A549 (cell line): ENCODE data around the gene OR4D9. TPM values are rescaled to one million over a fixed set of nuclear protein-coding genes. Genes with fewer than 3 reads are reported as not detected.

ENCODE experiments used
- ATAC-seq, 2 experiments: fragments of 200-7000 bp in 1 of 2; fragments of >200 bp in 1 of 2; cut with Nextera tagmentation in 1 of 2; cut with Tn5 transposase in 1 of 2; 3 replicates each; pipeline versions ENCODE4 v1.8.0 to v1.9.1; 2018 to 2020; ENCODE audit warnings: mild to moderate bottlenecking in 1 of 2, moderate library complexity in 1 of 2
- CTCF ChIA-PET: fragments of 300-600 bp; sonication (Branson Sonifier 250); formaldehyde crosslinking; extraction: SDS; loops from one replicate; lab custom pipeline; 2021; ENCODE audit warnings: antibody characterized with exemption, inconsistent platforms; lab: Yijun Ruan, JAX
- POLR2A ChIA-PET: fragments of 350-600 bp; formaldehyde crosslinking; extraction: SDS; loops from one replicate; lab custom pipeline; 2021; ENCODE audit warnings: antibody characterized with exemption, inconsistent platforms; lab: Yijun Ruan, JAX
- DNase-seq, 2 experiments: peaks; one replicate each; pipeline versions ENCODE4 v3.0.0 to v3.0.0-alpha.2; 2011 to 2016; ENCODE audit warnings: low read depth in 1 of 2, low spot score in 1 of 2
- FAIRE-seq: peaks from 2 replicates; lab custom pipeline; 2011; peaks lifted over from hg19 to GRCh38; lab: Jason Lieb, UNC
- H3K27ac ChIP-seq, 2 experiments: fragments of >200 bp; sonication (Bioruptor Twin); formaldehyde crosslinking; 3 replicates each; pipeline ENCODE4 v1.5.1; 2016 to 2017
- H3K4me1 ChIP-seq: fragments of >200 bp; sonication (Bioruptor Twin); formaldehyde crosslinking; 3 replicates; pipeline ENCODE4 v1.6.1; 2016
- H3K4me2 ChIP-seq: fragments of >200 bp; sonication (Bioruptor Twin); formaldehyde crosslinking; 3 replicates; pipeline ENCODE4 v1.6.1; 2016
- H3K4me3 ChIP-seq: fragments of >200 bp; sonication (Bioruptor Twin); formaldehyde crosslinking; 3 replicates; pipeline ENCODE4 v1.5.1; 2016
- H3K9me3 ChIP-seq: fragments of >200 bp; sonication (Bioruptor Twin); formaldehyde crosslinking; 3 replicates; pipeline ENCODE4 v1.6.1; 2016
- CBX8 ChIP-seq: fragments of 200-600 bp; sonication (generic); IDR thresholded peaks from 2 replicates; pipeline ENCODE4 v1.6.1; 2016
- CEBPB ChIP-seq, 2 experiments: fragments of >200 bp in 1 of 2; sonication (Bioruptor Twin) in 1 of 2; formaldehyde crosslinking in 1 of 2; IDR thresholded peaks; 2 replicates each; pipeline ENCODE4 v1.6.1; 2012 to 2016
- CHD2 ChIP-seq: fragments of 150-350 bp; IDR thresholded peaks from 2 replicates; pipeline ENCODE4 v1.6.1; 2014; ENCODE audit warnings: low read length; ENCODE audit not compliant: partially characterized antibody
- EHF ChIP-seq: fragments of 250-450 bp; sonication (Bioruptor Pico); IDR thresholded peaks from 2 replicates; pipeline ENCODE4 v1.5.0; 2020; ENCODE audit warnings: mild to moderate bottlenecking
- EHMT2 ChIP-seq: fragments of 200-600 bp; sonication (generic); IDR thresholded peaks from 2 replicates; pipeline ENCODE4 v1.6.1; 2016; ENCODE audit warnings: antibody characterized with exemption, low read depth, mild to moderate bottlenecking, moderate library complexity
- ESRRA ChIP-seq: fragments of 150-350 bp; IDR thresholded peaks from 2 replicates; pipeline ENCODE4 v1.6.1; 2014; ENCODE audit warnings: mild to moderate bottlenecking, low read length, borderline replicate concordance
- FOXS1 ChIP-seq: fragments of 250-450 bp; sonication (Bioruptor Pico); IDR thresholded peaks from 2 replicates; pipeline ENCODE4 v1.5.0; 2020; ENCODE audit warnings: mild to moderate bottlenecking, moderate library complexity
- HDAC2 ChIP-seq: fragments of 200-600 bp; sonication (generic); IDR thresholded peaks from 2 replicates; pipeline ENCODE4 v1.6.1; 2016
- HEYL ChIP-seq: fragments of 250-450 bp; sonication (Bioruptor Pico); IDR thresholded peaks from 2 replicates; pipeline ENCODE4 v1.8.0; 2021; ENCODE audit warnings: mild to moderate bottlenecking, moderate library complexity
- HOXA7 ChIP-seq: fragments of 250-450 bp; sonication (Bioruptor Pico); IDR thresholded peaks from 2 replicates; pipeline ENCODE4 v1.5.0; 2020; ENCODE audit warnings: mild to moderate bottlenecking, moderate library complexity
- HOXB13 ChIP-seq: fragments of 250-450 bp; sonication (Bioruptor Pico); IDR thresholded peaks from 2 replicates; pipeline ENCODE4 v1.5.0; 2020; ENCODE audit warnings: low read depth, mild to moderate bottlenecking, moderate library complexity
- JUN ChIP-seq, 2 experiments: fragments of >200 bp; sonication (Bioruptor Twin); formaldehyde crosslinking; IDR thresholded peaks; 2 replicates in 1 of 2; 3 replicates in 1 of 2; pipeline ENCODE4 v1.6.1; 2016 to 2017
- KDM5A ChIP-seq: fragments of 200-600 bp; sonication (generic); IDR thresholded peaks from 2 replicates; pipeline ENCODE4 v1.6.1; 2016; ENCODE audit warnings: antibody characterized with exemption, mild to moderate bottlenecking
- MAFK ChIP-seq: fragments of 450-650 bp; IDR thresholded peaks from 2 replicates; pipeline ENCODE4 v1.6.1; 2014; ENCODE audit not compliant: partially characterized antibody
- MAZ ChIP-seq: fragments of 150-350 bp; IDR thresholded peaks from 2 replicates; pipeline ENCODE4 v1.6.1; 2014; ENCODE audit warnings: antibody characterized with exemption, low read depth, low read length, borderline replicate concordance
- NFE2L2 ChIP-seq: fragments of 150-350 bp; conservative IDR thresholded peaks from 2 replicates; pipeline ENCODE4 v1.6.1; 2014; ENCODE audit warnings: low read length
- NPAS2 ChIP-seq: fragments of 250-450 bp; sonication (Bioruptor Pico); IDR thresholded peaks from 2 replicates; pipeline ENCODE4 v1.8.0; 2022; ENCODE audit warnings: mild to moderate bottlenecking, moderate library complexity, borderline replicate concordance
- NR3C1 ChIP-seq: fragments of >200 bp; sonication (Bioruptor Twin); formaldehyde crosslinking; IDR thresholded peaks from 3 replicates; pipeline ENCODE4 v1.6.1; 2017
- POLR2AphosphoS2 ChIP-seq: conservative IDR thresholded peaks from 2 replicates; pipeline ENCODE4 v1.6.1; 2012; ENCODE audit warnings: low read length, improper control_type of control experiment, inconsistent platforms
- RAD21 ChIP-seq, 2 experiments: fragments of >200 bp in 1 of 2; sonication (Bioruptor Twin) in 1 of 2; formaldehyde crosslinking in 1 of 2; IDR thresholded peaks in 1 of 2; conservative IDR thresholded peaks in 1 of 2; 2 replicates in 1 of 2; 3 replicates in 1 of 2; pipeline ENCODE4 v1.6.1; 2012 to 2018; ENCODE audit warnings: inconsistent platforms in 1 of 2
- RARB ChIP-seq: fragments of 250-450 bp; sonication (Bioruptor Pico); IDR thresholded peaks from 2 replicates; pipeline ENCODE4 v1.8.0; 2021; ENCODE audit warnings: mild to moderate bottlenecking, moderate library complexity
- SREBF2 ChIP-seq: fragments of 450-650 bp; IDR thresholded peaks from 2 replicates; pipeline ENCODE4 v1.6.1; 2014; ENCODE audit warnings: mild to moderate bottlenecking, moderate library complexity
- TP53 ChIP-seq: fragments of 250-450 bp; sonication (Bioruptor Pico); IDR thresholded peaks from 2 replicates; pipeline ENCODE4 v1.5.0; 2021; ENCODE audit warnings: mild to moderate bottlenecking, moderate library complexity
- ZSCAN20 ChIP-seq: fragments of 250-450 bp; sonication (Bioruptor Pico); IDR thresholded peaks from 2 replicates; pipeline ENCODE4 v1.8.0; 2022; ENCODE audit warnings: mild to moderate bottlenecking, moderate library complexity
- WGBS: methylation state at CpG from one replicate; pipeline ENCODE4 v1.1.6; 2017; ENCODE audit errors: missing lambda C conversion rate; 5-methylcytosine and 5-hydroxymethylcytosine counted together
- polyA plus RNA-seq, 4 experiments: library from polyadenylated mRNA; depleted of rRNA in 3 of 4; stranded (reverse); fragments of >200 nt; fragmentation: RNase III in 1 of 4; extraction: RNeasy Plus Mini Kit Qiagen cat#74134 plus additional on column Dnase treatment in 1 of 4; gene quantifications; 2 replicates in 3 of 4; 3 replicates in 1 of 4; pipeline ENCODE4 v1.2.3, GENCODE V29; 2011 to 2017
- TF ChIP-seq, protein P1 (sequence below): IDR thresholded peaks from 2 replicates; pipeline ENCODE4 v1.6.1; 2012; ENCODE audit warnings: low read depth, borderline replicate concordance
- TF ChIP-seq, protein P2 (sequence below): fragments of 250-450 bp; sonication (Bioruptor Pico); IDR thresholded peaks from 2 replicates; pipeline ENCODE4 v1.5.0; 2021; ENCODE audit warnings: mild to moderate bottlenecking, moderate library complexity, borderline replicate concordance
- TF ChIP-seq, protein P3 (sequence below): fragments of >200 bp; sonication (Bioruptor Twin); formaldehyde crosslinking; IDR thresholded peaks from 3 replicates; pipeline ENCODE4 v1.5.1; 2016
- TF ChIP-seq, protein P4 (sequence below): fragments of 250-450 bp; sonication (Bioruptor Pico); IDR thresholded peaks from 2 replicates; pipeline ENCODE4 v1.5.0; 2020; ENCODE audit warnings: low read depth, mild to moderate bottlenecking, moderate library complexity
- TF ChIP-seq, protein P5 (sequence below): IDR thresholded peaks from 2 replicates; pipeline ENCODE4 v1.6.1; 2012

OR4D9 gene
- polyA plus RNA-seq, 2 of the 4 experiments (the other 2 are of a cell fraction): not detected

DNA sequence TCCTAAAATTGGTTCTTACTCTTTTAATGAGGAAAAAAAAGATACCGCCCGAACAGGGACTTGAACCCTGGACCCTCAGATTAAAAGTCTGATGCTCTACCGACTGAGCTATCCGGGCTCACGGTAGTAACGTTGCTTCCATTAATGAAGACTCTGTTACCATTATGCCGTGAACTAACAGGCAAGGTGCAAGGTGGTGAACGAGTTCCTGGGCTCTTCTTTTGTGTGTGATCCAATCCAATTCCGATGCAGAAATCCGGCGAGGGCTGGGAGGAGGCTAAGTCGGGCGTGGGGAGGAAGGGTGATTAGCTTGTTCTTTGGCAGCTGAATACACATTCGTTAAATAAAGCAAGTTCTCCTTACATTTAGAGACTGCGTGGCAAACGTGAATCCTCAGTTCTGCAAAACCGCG, 49.0 kb downstream of the OR4D9 start (continued):
- TF ChIP-seq SREBF2: peak; percentile 90
- TF ChIP-seq ZSCAN20: no peak
- TF ChIP-seq NPAS2 (CRISPR knock-in tag): no peak
- TF ChIP-seq, protein P1, sequence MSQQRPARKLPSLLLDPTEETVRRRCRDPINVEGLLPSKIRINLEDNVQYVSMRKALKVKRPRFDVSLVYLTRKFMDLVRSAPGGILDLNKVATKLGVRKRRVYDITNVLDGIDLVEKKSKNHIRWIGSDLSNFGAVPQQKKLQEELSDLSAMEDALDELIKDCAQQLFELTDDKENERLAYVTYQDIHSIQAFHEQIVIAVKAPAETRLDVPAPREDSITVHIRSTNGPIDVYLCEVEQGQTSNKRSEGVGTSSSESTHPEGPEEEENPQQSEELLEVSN: no peak
- TF ChIP-seq NR3C1: no peak
- TF ChIP-seq HDAC2: no peak
- TF ChIP-seq NFE2L2: no peak
- TF ChIP-seq EHF: no peak
- TF ChIP-seq MAZ: no peak
- no peak for TF ChIP-seq RARB (CRISPR knock-in tag)
- TF ChIP-seq MAFK: no peak
- TF ChIP-seq, protein P2, sequence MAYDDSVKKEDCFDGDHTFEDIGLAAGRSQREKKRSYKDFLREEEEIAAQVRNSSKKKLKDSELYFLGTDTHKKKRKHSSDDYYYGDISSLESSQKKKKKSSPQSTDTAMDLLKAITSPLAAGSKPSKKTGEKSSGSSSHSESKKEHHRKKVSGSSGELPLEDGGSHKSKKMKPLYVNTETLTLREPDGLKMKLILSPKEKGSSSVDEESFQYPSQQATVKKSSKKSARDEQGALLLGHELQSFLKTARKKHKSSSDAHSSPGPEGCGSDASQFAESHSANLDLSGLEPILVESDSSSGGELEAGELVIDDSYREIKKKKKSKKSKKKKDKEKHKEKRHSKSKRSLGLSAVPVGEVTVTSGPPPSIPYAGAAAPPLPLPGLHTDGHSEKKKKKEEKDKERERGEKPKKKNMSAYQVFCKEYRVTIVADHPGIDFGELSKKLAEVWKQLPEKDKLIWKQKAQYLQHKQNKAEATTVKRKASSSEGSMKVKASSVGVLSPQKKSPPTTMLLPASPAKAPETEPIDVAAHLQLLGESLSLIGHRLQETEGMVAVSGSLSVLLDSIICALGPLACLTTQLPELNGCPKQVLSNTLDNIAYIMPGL: 0 out of 2 replicates have a peak, but pooled peaks have one; percentile 36
- no peak for TF ChIP-seq FOXS1
- no peak for TF ChIP-seq RAD21 (conservative IDR thresholded peaks at IDR 0.05 in 1 of 2, IDR thresholded peaks at IDR 0.05 in 1 of 2)

DNA sequence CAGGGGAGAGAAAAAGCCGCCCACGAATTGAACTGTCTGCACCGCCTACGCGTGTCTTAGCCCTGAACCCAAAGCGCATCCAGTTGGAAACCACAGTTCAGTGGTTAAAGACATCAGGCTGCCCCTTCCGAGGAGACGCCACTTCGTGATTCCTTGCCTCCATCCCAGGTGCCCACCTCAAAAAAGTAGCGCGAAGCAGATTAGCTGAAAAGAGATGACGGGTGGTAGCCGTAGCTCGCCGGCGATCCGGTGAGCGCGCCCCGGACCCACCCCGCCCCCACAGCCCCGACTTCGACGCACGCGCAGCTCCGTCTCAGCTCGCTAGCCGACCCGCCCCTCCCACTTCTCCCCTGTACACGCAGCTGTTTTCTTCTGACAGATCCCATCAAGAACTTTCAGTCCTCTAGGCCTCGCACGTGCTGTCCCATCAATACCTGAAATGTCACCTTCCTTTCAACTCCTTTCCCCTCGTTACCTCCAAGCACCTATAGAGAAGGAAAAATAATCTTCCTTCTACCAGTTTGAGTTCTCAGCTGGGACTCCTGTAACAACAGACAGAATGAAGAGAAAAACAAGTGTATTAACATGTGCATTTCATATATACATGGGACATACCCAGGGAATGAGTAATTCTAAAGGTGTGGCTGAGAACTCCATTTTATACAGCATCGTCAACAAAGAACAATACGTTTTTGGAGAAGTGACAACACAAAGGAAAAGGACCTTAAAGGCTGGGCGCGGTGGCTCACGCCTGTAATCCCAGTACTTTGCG, 49.5 kb downstream of the OR4D9 start:
- DNase-seq (peak; percentile 83 to 92), ATAC-seq (peak; percentile 41 to 51), FAIRE-seq (no peak)
- Histone ChIP-seq H3K4me2 (peak overlapping the region; percentile 88), H3K27ac (peak overlapping the region; percentile 86 to 88), H3K4me1 (0 out of 3 replicates have a peak, but pooled peaks cover 5% of the 10 kb centered on the region), H3K9me3 (no peaks in the 10 kb centered on the region), H3K4me3 (peak overlapping the region; percentile 87)
- CTCF ChIA-PET: interaction anchor here (0.7 to 4.0 kb wide), 4 partner anchors 7 to 389 kb away, joined by 3 to 22 read pairs (median 6); partner anchors contain the start of gene DTX4
- 2% methylated on average over 28 of the region's 40 CpGs for WGBS
- POLR2A ChIA-PET: interaction anchor here (0.8 to 1.8 kb wide), 6 partner anchors 11 to 108 kb away, joined by 3 to 16 read pairs (median 4); partner anchors contain the start of genes OSBP and PATL1
- no peak for TF ChIP-seq FOXS1
- no peak for TF ChIP-seq ESRRA
- TF ChIP-seq, protein P3, sequence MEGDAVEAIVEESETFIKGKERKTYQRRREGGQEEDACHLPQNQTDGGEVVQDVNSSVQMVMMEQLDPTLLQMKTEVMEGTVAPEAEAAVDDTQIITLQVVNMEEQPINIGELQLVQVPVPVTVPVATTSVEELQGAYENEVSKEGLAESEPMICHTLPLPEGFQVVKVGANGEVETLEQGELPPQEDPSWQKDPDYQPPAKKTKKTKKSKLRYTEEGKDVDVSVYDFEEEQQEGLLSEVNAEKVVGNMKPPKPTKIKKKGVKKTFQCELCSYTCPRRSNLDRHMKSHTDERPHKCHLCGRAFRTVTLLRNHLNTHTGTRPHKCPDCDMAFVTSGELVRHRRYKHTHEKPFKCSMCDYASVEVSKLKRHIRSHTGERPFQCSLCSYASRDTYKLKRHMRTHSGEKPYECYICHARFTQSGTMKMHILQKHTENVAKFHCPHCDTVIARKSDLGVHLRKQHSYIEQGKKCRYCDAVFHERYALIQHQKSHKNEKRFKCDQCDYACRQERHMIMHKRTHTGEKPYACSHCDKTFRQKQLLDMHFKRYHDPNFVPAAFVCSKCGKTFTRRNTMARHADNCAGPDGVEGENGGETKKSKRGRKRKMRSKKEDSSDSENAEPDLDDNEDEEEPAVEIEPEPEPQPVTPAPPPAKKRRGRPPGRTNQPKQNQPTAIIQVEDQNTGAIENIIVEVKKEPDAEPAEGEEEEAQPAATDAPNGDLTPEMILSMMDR: no peak
- TF ChIP-seq, protein P4, sequence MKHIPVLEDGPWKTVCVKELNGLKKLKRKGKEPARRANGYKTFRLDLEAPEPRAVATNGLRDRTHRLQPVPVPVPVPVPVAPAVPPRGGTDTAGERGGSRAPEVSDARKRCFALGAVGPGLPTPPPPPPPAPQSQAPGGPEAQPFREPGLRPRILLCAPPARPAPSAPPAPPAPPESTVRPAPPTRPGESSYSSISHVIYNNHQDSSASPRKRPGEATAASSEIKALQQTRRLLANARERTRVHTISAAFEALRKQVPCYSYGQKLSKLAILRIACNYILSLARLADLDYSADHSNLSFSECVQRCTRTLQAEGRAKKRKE (CRISPR knock-in tag): no peak
- no peak for TF ChIP-seq HEYL (CRISPR knock-in tag)
- TF ChIP-seq TP53 (CRISPR knock-in tag): no peak
- TF ChIP-seq, protein P5, sequence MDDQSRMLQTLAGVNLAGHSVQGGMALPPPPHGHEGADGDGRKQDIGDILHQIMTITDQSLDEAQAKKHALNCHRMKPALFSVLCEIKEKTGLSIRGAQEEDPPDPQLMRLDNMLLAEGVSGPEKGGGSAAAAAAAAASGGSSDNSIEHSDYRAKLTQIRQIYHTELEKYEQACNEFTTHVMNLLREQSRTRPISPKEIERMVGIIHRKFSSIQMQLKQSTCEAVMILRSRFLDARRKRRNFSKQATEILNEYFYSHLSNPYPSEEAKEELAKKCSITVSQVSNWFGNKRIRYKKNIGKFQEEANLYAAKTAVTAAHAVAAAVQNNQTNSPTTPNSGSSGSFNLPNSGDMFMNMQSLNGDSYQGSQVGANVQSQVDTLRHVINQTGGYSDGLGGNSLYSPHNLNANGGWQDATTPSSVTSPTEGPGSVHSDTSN: no peak
- no peak; the same call in 1 of the 2 replicates for TF ChIP-seq NPAS2 (CRISPR knock-in tag)
- no peak for TF ChIP-seq CEBPB (IDR thresholded peaks at IDR 0.05)
- no peak for TF ChIP-seq HOXB13 (CRISPR knock-in tag)
- TF ChIP-seq POLR2AphosphoS2: no peak
- no peak for TF ChIP-seq EHMT2
- TF ChIP-seq NFE2L2: no peak
- TF ChIP-seq CHD2: no peak
- TF ChIP-seq, protein P1: peak; percentile 23; the same call in 1 of the 2 replicates
- no peak for TF ChIP-seq KDM5A
- no peak for TF ChIP-seq JUN (IDR thresholded peaks at IDR 0.05)
- no peak for TF ChIP-seq RARB (CRISPR knock-in tag)
- TF ChIP-seq, protein P2: no peak
- TF ChIP-seq CBX8: no peak
- TF ChIP-seq HOXA7: no peak
- no peak for TF ChIP-seq RAD21 (conservative IDR thresholded peaks at IDR 0.05 in 1 of 2, IDR thresholded peaks at IDR 0.05 in 1 of 2)
